ENCODE data around the gene SPNS2.
A peak's percentile ranks its signal among the peaks of the same experiment; 100 is the strongest.

SPNS2 gene

DNA sequence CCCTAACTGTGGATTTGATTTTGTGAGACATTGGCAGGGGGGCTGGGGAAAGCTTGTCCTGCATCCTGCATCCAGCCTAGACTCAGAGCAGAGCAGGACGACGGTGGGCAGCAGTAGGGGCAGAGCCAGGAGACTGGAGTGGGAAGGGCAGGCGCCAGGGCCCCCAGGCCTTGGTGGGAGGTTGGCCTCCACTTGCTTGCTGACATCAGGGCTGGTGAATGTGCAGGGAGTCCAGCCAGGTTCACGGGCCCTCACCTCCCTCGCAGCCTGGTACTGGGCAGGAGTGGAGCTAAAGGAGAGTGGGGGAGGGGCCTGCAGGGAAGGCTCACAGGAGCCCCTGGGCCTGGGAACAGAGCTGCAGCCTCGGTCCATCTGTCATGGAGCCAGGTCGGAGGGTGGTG, 83.4 kb downstream of the SPNS2 start:
- intact Hi-C loops (cut with DNase I), result no loop called here
- DNase-seq, result peak in 2 of 10 donors; percentile 32 to 65

DNA sequence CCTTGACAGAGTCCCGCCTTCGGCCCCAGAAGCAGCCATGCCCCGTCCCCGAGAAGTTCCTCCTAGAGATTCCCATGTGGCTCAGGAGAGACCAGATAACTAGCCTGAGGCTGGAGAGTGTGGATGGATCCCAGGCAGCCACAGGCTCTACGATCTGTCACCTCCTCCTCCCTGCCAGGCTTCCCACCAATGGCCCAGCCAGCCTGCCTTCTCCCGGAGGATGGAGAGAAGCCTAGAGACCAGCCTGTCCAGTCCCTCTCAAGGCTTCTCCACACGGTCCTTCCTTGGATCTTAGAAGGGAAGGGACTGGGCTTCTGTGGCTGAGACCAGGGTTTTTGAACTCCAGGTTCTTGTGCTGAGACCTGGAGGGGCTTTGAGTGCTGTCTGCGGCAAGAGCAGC, 84.0 kb downstream of the SPNS2 start:
- intact Hi-C loops (cut with DNase I), result no loop called here
- DNase-seq, result peak in 1 of 10 donors; percentile 32

DNA sequence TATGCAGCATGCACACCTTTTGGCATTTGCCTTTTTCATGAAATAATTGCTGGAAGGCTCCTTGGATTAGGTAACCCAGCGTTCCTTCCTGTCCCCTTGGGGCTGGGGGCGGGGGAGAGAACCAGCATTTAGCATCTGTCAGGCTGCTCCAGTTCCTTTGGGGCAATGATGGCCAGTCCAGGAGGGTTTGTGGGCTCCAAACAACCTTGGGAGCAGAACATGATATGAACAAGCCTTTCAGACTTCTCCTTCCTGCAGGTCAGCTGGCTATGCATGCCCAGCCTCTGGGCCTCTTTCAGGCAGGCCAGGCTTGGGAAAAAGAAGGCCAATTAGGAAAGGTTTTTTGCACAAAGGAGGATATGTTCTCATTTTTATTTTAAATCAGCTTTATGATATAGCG, 84.5 kb downstream of the SPNS2 start:
- intact Hi-C loops (cut with DNase I), result no loop called here
- DNase-seq, result peak in 1 of 10 donors; percentile 41

DNA sequence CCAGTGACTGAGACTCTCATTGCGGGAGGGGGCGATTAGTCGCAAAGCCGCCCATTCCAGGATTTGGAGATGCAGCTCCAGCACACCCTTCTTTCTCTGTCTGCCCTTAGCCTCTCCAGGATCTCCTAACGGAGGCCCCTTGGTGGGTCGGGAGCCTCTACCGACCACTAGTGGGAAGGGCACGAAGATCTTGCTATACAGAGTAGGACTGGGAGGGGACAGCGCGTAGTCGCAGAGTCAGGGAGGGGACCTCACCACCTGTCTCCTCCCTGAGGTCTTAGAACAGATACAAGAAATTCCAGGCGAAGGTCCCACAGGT, 85.1 kb downstream of the SPNS2 start:
- intact Hi-C loops (cut with DNase I), result no loop called here
- DNase-seq, result peak in 2 of 10 donors; percentile 63 to 80

DNA sequence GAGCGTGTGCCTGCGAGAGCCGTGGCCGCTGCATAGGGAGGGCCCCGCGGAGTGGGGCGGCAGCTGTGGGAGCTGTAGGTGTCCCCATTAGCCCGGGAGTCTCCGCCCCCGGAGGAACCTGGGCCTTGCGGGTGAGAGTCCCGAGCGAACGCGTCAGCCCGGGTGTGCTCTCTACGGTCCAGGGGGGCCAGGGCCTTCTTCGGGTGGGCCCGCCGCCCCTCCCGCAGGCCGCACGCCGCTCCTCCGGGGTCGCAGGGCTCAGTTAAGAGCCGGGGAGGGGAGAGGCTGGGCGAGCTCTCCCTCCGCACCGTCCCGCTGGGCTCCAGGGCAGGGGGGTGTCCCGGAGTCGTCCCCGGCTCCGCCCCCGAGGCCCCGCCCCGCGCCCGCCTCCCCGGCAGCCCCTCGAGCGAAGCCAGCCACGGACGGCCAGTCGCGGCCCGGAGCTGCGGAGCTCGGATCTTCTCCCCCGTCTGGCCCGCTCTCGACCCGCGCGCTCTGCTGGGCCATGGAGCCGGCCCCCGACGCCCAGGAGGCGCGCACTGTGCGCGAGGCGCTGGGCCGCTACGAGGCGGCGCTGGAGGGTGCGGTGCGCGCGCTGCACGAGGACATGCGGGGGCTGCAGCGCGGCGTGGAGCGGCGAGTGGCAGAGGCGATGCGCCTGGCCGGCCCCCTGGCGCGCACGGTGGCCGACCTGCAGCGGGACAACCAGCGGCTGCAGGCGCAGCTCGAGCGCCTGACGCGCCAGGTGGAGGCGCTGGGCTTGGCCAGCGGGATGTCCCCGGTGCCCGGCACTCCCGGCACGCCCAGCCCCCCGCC, 85.6 kb downstream of the SPNS2 start, which contains the start of gene SMTNL2:
Gene SMTNL2, plus strand, starts transcription at position 429 of the 816 bp plus-strand sequence. Its CDS starts 77 bp downstream, at position 506.
- intact Hi-C loops (cut with DNase I), result no loop called here
- peak in 2 of 10 donors; percentile 57 to 82 for DNase-seq

DNA sequence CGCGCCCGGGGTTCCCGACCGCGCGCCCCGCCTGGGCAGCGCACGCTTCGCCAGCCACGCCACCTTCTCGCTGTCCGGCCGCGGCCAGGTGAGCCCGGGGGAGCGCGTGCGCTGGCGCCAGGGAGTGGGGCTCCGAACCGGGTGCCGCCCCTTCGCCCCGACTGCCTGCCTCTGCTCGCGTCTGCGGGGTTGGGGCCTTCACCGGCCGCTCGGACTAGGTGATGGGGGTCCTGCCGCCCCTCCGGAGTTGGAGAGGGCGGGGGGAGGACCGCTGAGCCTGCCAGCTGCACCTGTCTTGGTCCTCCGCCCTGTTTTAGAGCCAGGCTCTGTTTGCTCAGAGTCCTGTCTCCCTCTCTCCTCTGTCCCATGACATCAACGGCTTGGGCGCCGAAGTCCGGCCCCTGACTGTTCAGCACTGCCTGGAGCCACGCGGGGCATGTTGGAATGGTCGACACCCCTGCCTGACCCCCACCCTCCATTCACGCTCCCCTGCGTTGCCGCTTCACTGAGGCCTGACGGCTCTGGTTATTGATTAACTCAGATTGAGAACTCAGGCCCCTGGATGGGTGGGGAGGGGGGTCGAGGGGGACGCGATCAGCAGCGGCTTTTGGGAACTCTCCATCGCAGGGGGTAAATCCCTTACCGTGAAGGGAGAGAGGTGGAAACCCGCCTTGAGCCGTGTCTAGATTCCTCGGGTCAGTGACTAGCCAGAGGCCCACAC, 86.4 kb downstream of the SPNS2 start:
- DNase-seq, result peak in 2 of 10 donors; percentile 47 to 75
- intact Hi-C loops (cut with DNase I), result no loop called here

DNA sequence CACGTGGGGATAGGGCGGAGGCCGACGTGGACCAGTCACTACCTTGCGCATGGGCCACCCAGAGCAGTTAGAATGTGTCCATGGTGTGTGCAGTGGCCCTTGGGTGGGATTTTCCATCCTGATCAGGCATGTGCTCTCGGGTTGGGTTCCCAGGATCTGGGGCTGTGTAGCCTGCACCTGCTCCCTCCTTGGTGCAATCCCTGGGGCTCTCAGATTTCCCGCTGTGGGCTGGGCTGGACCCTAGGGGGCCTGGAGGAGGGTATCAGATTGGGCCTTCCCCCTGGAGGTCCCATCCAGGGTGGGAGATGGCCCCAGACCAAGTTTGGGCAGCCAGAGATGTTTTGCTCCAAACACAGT, 86.9 kb downstream of the SPNS2 start:
- DNase-seq, result no peak
- intact Hi-C loops (cut with DNase I), result no loop called here

DNA sequence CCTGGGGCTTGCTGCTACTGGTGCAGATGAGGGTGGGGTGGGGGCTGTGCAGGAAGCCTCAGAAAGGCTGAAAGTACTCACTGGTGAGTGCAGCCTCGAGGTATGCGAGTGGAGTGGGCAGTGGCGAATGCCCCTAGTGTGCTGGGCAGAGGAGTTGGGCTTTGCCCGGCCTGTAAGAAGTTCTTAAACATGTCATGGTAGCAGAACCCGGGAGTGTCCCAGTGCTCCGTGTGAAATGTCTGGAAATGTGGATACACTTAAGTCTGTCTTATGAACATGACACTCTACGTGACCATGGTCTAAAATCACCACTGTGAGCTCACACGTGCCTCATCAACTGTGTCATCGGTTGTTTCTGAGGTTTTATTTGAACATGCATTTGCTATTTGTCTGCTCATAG, 87.4 kb downstream of the SPNS2 start:
- intact Hi-C loops (cut with DNase I), result no loop called here
- peak in 1 of 10 donors; percentile 19 for DNase-seq

DNA sequence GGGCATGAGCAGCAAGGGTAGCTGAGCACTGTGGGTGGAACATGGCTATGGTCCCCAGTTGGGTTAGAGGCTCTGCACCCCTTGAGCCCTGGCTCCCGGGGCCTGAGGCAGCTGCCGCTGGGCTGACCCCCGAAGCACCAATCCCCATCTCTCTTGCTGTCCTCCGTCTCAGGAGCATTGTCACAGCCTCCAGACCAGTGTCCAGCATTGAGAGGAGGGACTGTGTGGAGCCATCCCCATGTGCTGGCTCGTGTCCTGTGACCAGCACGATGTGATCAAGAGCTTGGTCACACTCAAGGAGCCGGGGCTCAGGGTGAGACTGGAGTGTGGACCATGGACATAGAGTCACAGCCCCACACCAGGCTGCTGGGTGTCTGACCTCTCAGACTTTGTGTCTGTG, 88.5 kb downstream of the SPNS2 start:
- DNase-seq, result peak in 1 of 10 donors; percentile 20
- intact Hi-C loops (cut with DNase I), result no loop called here

DNA sequence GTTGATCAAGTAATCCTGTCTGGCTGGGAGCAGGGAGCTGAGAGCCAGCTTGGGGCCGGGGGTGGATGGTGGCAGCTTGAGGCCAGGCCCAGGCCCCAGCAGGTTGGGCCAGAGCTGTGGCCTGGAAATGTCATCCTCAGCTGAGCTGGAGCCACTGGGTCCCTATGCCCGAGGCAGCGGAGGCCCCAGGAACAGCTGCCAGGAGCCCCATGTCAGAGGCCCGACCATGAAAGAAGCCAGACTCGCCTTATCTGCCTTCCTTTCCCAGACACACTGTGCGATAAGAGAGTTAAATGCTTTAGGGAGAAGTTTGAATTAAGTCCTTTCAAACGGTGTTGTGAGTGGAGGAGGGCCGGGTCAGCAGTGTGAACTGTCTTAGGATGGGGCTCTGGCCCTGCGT, 89.1 kb downstream of the SPNS2 start:
- intact Hi-C loops (cut with DNase I), result no loop called here
- peak in 1 of 10 donors; percentile 35 for DNase-seq

DNA sequence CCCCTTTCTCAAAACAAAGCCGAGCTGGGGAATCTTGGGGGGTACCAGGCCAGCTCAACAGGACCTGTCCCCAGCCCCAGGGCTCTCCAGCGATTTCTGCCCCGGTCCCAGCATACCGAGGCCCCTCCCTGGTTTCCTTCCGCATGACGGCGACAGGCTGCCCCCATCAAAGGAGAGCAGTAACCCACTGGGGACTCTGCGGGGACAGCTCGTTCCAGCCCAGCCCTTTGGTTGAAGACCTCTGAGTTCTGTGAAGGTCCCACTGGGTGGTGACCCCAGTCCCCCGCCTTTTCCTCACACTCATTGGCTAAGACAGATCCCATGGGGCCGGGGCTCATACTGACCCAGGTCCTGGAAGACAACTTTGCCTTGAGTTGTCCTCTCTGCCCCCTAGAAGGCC, 89.7 kb downstream of the SPNS2 start:
- peak in 1 of 10 donors; percentile 12 for DNase-seq

More for the DNA sequence above, 89.7 kb downstream of the SPNS2 start:
- intact Hi-C loops (cut with DNase I), result no loop called here

Data from posterior cingulate gyrus (tissue), 11 donors.